PFSK-1 (cell line): ENCODE data around the gene SIDT2.

ENCODE experiments used
- POLR2AphosphoS5 ChIP-seq: IDR thresholded peaks from 2 replicates; pipeline ENCODE4 v1.6.1; 2012; ENCODE audit warnings: low read depth, mild to moderate bottlenecking, control low read depth, low read length, moderate library complexity
- TAF1 ChIP-seq: IDR thresholded peaks from 2 replicates; pipeline ENCODE4 v1.6.1; 2012; ENCODE audit warnings: low read length, control low read depth, borderline replicate concordance; ENCODE audit not compliant: insufficient read depth
- TF ChIP-seq, protein P1 (sequence below), 2 experiments: IDR thresholded peaks; 2 replicates each; pipeline versions ENCODE4 v1.6.1 to v1.8.0; 2011 to 2012; ENCODE audit warnings: low read depth in 2 of 2, low read length in 2 of 2, control low read depth in 1 of 2, inconsistent platforms in 1 of 2, mild to moderate bottlenecking in 1 of 2, moderate library complexity in 1 of 2; ENCODE audit not compliant: insufficient read depth in 1 of 2

DNA sequence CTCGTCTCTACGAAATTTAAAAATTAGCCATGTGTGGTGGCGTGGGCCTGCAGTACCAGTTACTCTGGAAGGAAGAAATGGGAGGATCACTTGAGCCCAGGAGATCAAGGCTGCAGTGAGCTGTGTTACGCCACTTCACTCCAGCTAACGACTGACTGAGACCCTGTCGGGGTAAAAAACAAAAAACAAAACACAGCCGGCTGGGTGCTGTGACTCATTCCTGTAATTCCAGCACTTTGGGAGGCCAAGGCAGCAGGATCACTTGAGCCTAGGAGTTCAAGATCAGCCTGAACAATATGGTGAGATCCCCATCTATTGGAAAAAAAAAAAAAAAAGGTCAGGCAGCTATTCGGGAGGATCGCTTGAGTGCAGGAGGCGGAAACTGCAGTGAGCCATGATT, 32.0 kb upstream of the SIDT2 start:
- no peak for TF ChIP-seq TAF1
- no peak for TF ChIP-seq POLR2AphosphoS5
- TF ChIP-seq, protein P1, sequence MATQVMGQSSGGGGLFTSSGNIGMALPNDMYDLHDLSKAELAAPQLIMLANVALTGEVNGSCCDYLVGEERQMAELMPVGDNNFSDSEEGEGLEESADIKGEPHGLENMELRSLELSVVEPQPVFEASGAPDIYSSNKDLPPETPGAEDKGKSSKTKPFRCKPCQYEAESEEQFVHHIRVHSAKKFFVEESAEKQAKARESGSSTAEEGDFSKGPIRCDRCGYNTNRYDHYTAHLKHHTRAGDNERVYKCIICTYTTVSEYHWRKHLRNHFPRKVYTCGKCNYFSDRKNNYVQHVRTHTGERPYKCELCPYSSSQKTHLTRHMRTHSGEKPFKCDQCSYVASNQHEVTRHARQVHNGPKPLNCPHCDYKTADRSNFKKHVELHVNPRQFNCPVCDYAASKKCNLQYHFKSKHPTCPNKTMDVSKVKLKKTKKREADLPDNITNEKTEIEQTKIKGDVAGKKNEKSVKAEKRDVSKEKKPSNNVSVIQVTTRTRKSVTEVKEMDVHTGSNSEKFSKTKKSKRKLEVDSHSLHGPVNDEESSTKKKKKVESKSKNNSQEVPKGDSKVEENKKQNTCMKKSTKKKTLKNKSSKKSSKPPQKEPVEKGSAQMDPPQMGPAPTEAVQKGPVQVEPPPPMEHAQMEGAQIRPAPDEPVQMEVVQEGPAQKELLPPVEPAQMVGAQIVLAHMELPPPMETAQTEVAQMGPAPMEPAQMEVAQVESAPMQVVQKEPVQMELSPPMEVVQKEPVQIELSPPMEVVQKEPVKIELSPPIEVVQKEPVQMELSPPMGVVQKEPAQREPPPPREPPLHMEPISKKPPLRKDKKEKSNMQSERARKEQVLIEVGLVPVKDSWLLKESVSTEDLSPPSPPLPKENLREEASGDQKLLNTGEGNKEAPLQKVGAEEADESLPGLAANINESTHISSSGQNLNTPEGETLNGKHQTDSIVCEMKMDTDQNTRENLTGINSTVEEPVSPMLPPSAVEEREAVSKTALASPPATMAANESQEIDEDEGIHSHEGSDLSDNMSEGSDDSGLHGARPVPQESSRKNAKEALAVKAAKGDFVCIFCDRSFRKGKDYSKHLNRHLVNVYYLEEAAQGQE (IDR thresholded peaks at IDR 0.05; ENCODE audit: insufficient read depth in 1 of 2, low read depth in 2 of 2, low read length in 2 of 2), result no peak
